ENCODE measurements around the gene PBLD. TPM values are rescaled to one million over a fixed set of nuclear protein-coding genes. Genes with fewer than 3 reads are reported as not detected.

The PBLD gene
- total RNA-seq, 1 experiment from 2014 or later = 3.5 TPM

GRCh38 chr10:68233046-68233445 lies 99.7 kb downstream of the PBLD start:
- Mint-ChIP-seq H3K27ac (no peak overlapping the region), H3K9me3 (no peaks in the 10 kb centered on the region), H3K27me3 (ENCODE audit: low read depth) (peaks cover 49% of the 10 kb centered on the region), H3K4me3 (no peak overlapping the region), H3K36me3 (ENCODE audit: insufficient read depth in 1 of 3, low read depth in 3 of 3) (no peaks in the 10 kb centered on the region), H3K4me1 (peaks cover 10 to 11% of the 10 kb centered on the region in 2 experiments)
- no peaks in the 10 kb centered on the region for H3K79me2 ChIP-seq (ENCODE audit: insufficient read depth, low read length)
- H3K27me3 ChIP-seq (ENCODE audit: insufficient read depth, low read length) = no peaks in the 10 kb centered on the region; the same call in 1 of the 2 replicates
- no peak overlapping the region for H4K91ac ChIP-seq (ENCODE audit: insufficient read length, low read depth, low read length)
- H2AFZ ChIP-seq (ENCODE audit: low read length) = no peak overlapping the region
- no peak overlapping the region for H3K56ac ChIP-seq (ENCODE audit: insufficient read length, low read depth, low read length)
- no peak overlapping the region for H3K18ac ChIP-seq (ENCODE audit: insufficient read length, low read depth, low read length)
- no peak overlapping the region for H2BK5ac ChIP-seq (ENCODE audit: insufficient read length, low read length)
- no peak overlapping the region for H4K5ac ChIP-seq (ENCODE audit: insufficient read length, low read depth, low read length)
- H2BK120ac ChIP-seq (ENCODE audit: low read depth, low read length, poor library complexity, severe bottlenecking) = no peak overlapping the region
- H2BK15ac ChIP-seq (ENCODE audit: low read depth, low read length) = no peak overlapping the region
- H2BK20ac ChIP-seq (ENCODE audit: low read depth, low read length, poor library complexity, severe bottlenecking) = no peak overlapping the region
- H3K4ac ChIP-seq (ENCODE audit: low read depth, low read length) = no peak overlapping the region
- no peak overlapping the region for H4K8ac ChIP-seq (replicated peaks; ENCODE audit: insufficient read length, low read depth, low read length)
- H3K4me1 ChIP-seq (ENCODE audit: insufficient read depth, low read length) = no peaks in the 10 kb centered on the region; the same call in 1 of the 2 replicates
- no CpG with 5 or more reads among the region's 3 CpGs for WGBS (ENCODE audit: extremely low coverage, insufficient read length, low lambda C conversion rate)
- no peak for DNase-seq
- no peaks in the 10 kb centered on the region for H3K9me3 ChIP-seq (ENCODE audit: control insufficient read depth, low read depth, low read length)
- no peak overlapping the region for H3K9ac ChIP-seq (ENCODE audit: extremely low read depth, insufficient read length, low read length)
- H2AK5ac ChIP-seq (ENCODE audit: insufficient read length, low read length) = no peak overlapping the region
- H3T11ph ChIP-seq (ENCODE audit: low read length) = no peak overlapping the region
- H2BK12ac ChIP-seq (ENCODE audit: insufficient read length, low read depth, low read length) = no peak overlapping the region
- H3K23ac ChIP-seq (ENCODE audit: insufficient read length, low read depth, low read length) = no peak overlapping the region
- no peak overlapping the region for H3K14ac ChIP-seq (ENCODE audit: insufficient read depth, low read length)
- peaks cover 8% of the 10 kb centered on the region for H3K23me2 ChIP-seq (ENCODE audit: insufficient read length, low read depth, low read length, poor library complexity, severe bottlenecking)
- H3K4me2 ChIP-seq (ENCODE audit: insufficient read depth, insufficient read length, low read length) = no peak overlapping the region
- H3K27ac ChIP-seq (ENCODE audit: insufficient read length, low read depth, low read length) = no peak overlapping the region
- no peaks in the 10 kb centered on the region for H4K20me1 ChIP-seq (ENCODE audit: control insufficient read depth, insufficient read depth, insufficient read length)
- TF ChIP-seq CTCF (conservative IDR thresholded peaks at IDR 0.05) = no peak
- H3K79me1 ChIP-seq (ENCODE audit: insufficient read depth, low read depth, low read length, poor library complexity, severe bottlenecking) = no peaks in the 10 kb centered on the region

Other genes with a start within 250 kb of the PBLD start
- not detected in 2 replicates for gene MYPN, start 223.4 kb downstream of the PBLD start, total RNA-seq (2021)
- 0.20 and 0.29 TPM in 2 replicates for gene ATOH7, start 100.8 kb downstream of the PBLD start, total RNA-seq (2021)
- 234 and 244 TPM in 2 replicates for gene HNRNPH3, start 864 bp downstream of the PBLD start, total RNA-seq (2021)
- gene RUFY2, start 74.3 kb upstream of the PBLD start, total RNA-seq (2021) = 14.0 and 14.1 TPM in 2 replicates
- 43.4 and 46.9 TPM in 2 replicates for gene DNA2, start 139.0 kb upstream of the PBLD start, total RNA-seq (2021)
- gene SLC25A16, start 194.6 kb upstream of the PBLD start, total RNA-seq (2021) = 11.4 and 12.7 TPM in 2 replicates
- gene TET1, start 227.4 kb upstream of the PBLD start, total RNA-seq (2021) = 52.1 and 53.4 TPM in 2 replicates